HG03342 (cell line): ENCODE results near the gene RAP2A.

Source experiments
- ATAC-seq: cut with Tn5 transposase; IDR thresholded peaks from one replicate; pipeline ENCODE4 v1.9.1; 2021; ENCODE audit warnings: mild to moderate bottlenecking, moderate library complexity; ENCODE audit not compliant: unreplicated experiment

Gene RAP2A

GRCh38 chr13:97433727-97434396 is at the start of gene RAP2A:
Gene RAP2A (plus strand): TSS chr13:97434169. CDS start chr13:97434471, 302 bp downstream.
- peak; percentile 42 for ATAC-seq

- ATAC-seq: no peak
Observed at GRCh38 chr13:97384371-97384770, 49.6 kb upstream of the RAP2A start.

- ATAC-seq: no peak
Observed at GRCh38 chr13:97385146-97385545, 48.8 kb upstream of the RAP2A start.

- ATAC-seq: no peak
Observed at GRCh38 chr13:97385854-97386253, 48.1 kb upstream of the RAP2A start.

GRCh38 chr13:97386801-97387484 is 47.0 kb upstream of the RAP2A start:
- peak; percentile 54 for ATAC-seq

- ATAC-seq: no peak
Observed at GRCh38 chr13:97387485-97387839, 46.5 kb upstream of the RAP2A start.

GRCh38 chr13:97387890-97388289 is 46.1 kb upstream of the RAP2A start:
- ATAC-seq: no peak

- ATAC-seq: no peak
Observed at GRCh38 chr13:97388373-97388772, 45.6 kb upstream of the RAP2A start.

GRCh38 chr13:97390941-97391600 is 42.9 kb upstream of the RAP2A start:
- ATAC-seq: no peak

- no peak for ATAC-seq
Observed at GRCh38 chr13:97392020-97392419, 41.9 kb upstream of the RAP2A start.

GRCh38 chr13:97394542-97394941 is 39.4 kb upstream of the RAP2A start:
- ATAC-seq: no peak

GRCh38 chr13:97395447-97396136 is 38.4 kb upstream of the RAP2A start:
- ATAC-seq: no peak

GRCh38 chr13:97397267-97397666 is 36.7 kb upstream of the RAP2A start:
- no peak for ATAC-seq

GRCh38 chr13:97401421-97401820 is 32.5 kb upstream of the RAP2A start:
- no peak for ATAC-seq

GRCh38 chr13:97403893-97404750 is 29.8 kb upstream of the RAP2A start:
- no peak for ATAC-seq

- no peak for ATAC-seq
Observed at GRCh38 chr13:97407540-97407939, 26.4 kb upstream of the RAP2A start.

GRCh38 chr13:97408938-97409337 is 25.0 kb upstream of the RAP2A start:
- no peak for ATAC-seq

GRCh38 chr13:97411984-97412383 is 22.0 kb upstream of the RAP2A start:
- ATAC-seq: no peak

- no peak for ATAC-seq
Observed at GRCh38 chr13:97413694-97414093, 20.3 kb upstream of the RAP2A start.

- no peak for ATAC-seq
Observed at GRCh38 chr13:97414392-97414791, 19.6 kb upstream of the RAP2A start.

GRCh38 chr13:97417698-97418097 is 16.3 kb upstream of the RAP2A start:
- ATAC-seq: no peak
